ENCODE data around the gene TRIM67. TPM values are rescaled to one million over a fixed set of nuclear protein-coding genes. Genes with fewer than 3 reads are reported as not detected.

TRIM67 gene
- total and polyA plus RNA-seq, 7 experiments from 2014 or later: 0.02 TPM; not detected in 6

- intact Hi-C loops (cut with micrococcal nuclease): loop anchor here in 1 of 2 donors (5.0 kb wide), 2 partner anchors 178 to 903 kb away; no protein-coding TSS in a partner anchor
- no peaks in the 10 kb centered on the region for H3K36me3 ChIP-seq (ENCODE audit: control insufficient read depth in 2 of 3, insufficient read depth in 3 of 3, low read length in 3 of 3)
- ATAC-seq (no peak), DNase-seq (no peak)
- H3K27ac Mint-ChIP-seq: peak overlapping the region in 1 of 9 donors; percentile 75
- ChIA-PET CTCF (interaction anchor here (0.6 to 1.1 kb wide), 2 partner anchors 294 to 376 kb away, joined by 3 read pairs; no protein-coding TSS in a partner anchor), POLR2A (no interaction called here)
- peaks cover 4% of the 10 kb centered on the region in 2 donors for H3K4me1 ChIP-seq (ENCODE audit: control insufficient read depth in 2 of 2, insufficient read depth in 2 of 2, low read length in 2 of 2)
- no peak overlapping the region for H3K27ac ChIP-seq (ENCODE audit: low read depth, low read length)
- H3K27me3 ChIP-seq (ENCODE audit: control insufficient read depth in 2 of 2, insufficient read depth in 2 of 2, low read length in 2 of 2): no peaks in the 10 kb centered on the region
- H3K27me3 Mint-ChIP-seq: peaks cover 0 to 9% (median 0%) of the 10 kb centered on the region in 5 donors
- peak overlapping the region in 1 of 10 donors; percentile 20 for H3K4me3 Mint-ChIP-seq
- H3K4me3 ChIP-seq (ENCODE audit: low read length): no peak overlapping the region
- H3K9me3 Mint-ChIP-seq: no peaks in the 10 kb centered on the region
- H3K4me1 Mint-ChIP-seq: peaks cover 0 to 13% (median 9%) of the 10 kb centered on the region in 7 donors
- H3K36me3 Mint-ChIP-seq: no peaks in the 10 kb centered on the region
- no peaks in the 10 kb centered on the region for H3K9me3 ChIP-seq (ENCODE audit: control insufficient read depth in 2 of 3, low read length in 3 of 3)
Measured at GRCh38 chr1:231214918-231215680, 53.2 kb downstream of the TRIM67 start.

GRCh38 chr1:231215681-231216385 lies 54.0 kb downstream of the TRIM67 start:
- Histone ChIP-seq H3K36me3 (ENCODE audit: control insufficient read depth in 2 of 3, insufficient read depth in 3 of 3, low read length in 3 of 3) (no peaks in the 10 kb centered on the region), H3K27ac (ENCODE audit: low read depth, low read length) (no peak overlapping the region), H3K4me1 (ENCODE audit: control insufficient read depth in 2 of 2, insufficient read depth in 2 of 2, low read length in 2 of 2) (peaks cover 4% of the 10 kb centered on the region in 2 donors), H3K27me3 (ENCODE audit: control insufficient read depth in 2 of 2, insufficient read depth in 2 of 2, low read length in 2 of 2) (no peaks in the 10 kb centered on the region), H3K4me3 (ENCODE audit: low read length) (no peak overlapping the region), H3K9me3 (ENCODE audit: control insufficient read depth in 2 of 3, low read length in 3 of 3) (no peaks in the 10 kb centered on the region)
- ChIA-PET POLR2A (no interaction called here), CTCF (interaction anchor here (0.6 to 1.1 kb wide), 2 partner anchors 295 to 376 kb away, joined by 3 read pairs; no protein-coding TSS in a partner anchor)
- H3K27ac Mint-ChIP-seq: peak overlapping the region in 2 of 9 donors; percentile 22 to 50
- H3K27me3 Mint-ChIP-seq: peaks cover 0 to 9% (median 0%) of the 10 kb centered on the region in 5 donors
- peak overlapping the region in 1 of 10 donors; percentile 3 for H3K4me3 Mint-ChIP-seq
- no peak for DNase-seq
- no peaks in the 10 kb centered on the region for H3K9me3 Mint-ChIP-seq
- ATAC-seq: no peak
- intact Hi-C loops (cut with micrococcal nuclease): no loop called here
- H3K36me3 Mint-ChIP-seq: no peaks in the 10 kb centered on the region
- peaks cover 0 to 13% (median 9%) of the 10 kb centered on the region in 7 donors for H3K4me1 Mint-ChIP-seq

GRCh38 chr1:231216498-231216897 lies 54.6 kb downstream of the TRIM67 start:
- no peaks in the 10 kb centered on the region for H3K36me3 Mint-ChIP-seq
- H3K9me3 Mint-ChIP-seq: no peaks in the 10 kb centered on the region
- H3K4me3 Mint-ChIP-seq: no peak overlapping the region
- peaks cover 0 to 9% (median 4%) of the 10 kb centered on the region in 7 donors for H3K4me1 Mint-ChIP-seq
- DNase-seq (no peak), ATAC-seq (no peak)
- H3K27me3 ChIP-seq (ENCODE audit: control insufficient read depth in 2 of 2, insufficient read depth in 2 of 2, low read length in 2 of 2): no peaks in the 10 kb centered on the region
- no peak overlapping the region for H3K4me3 ChIP-seq (ENCODE audit: low read length)
- ChIA-PET CTCF (interaction anchor here (1.1 kb wide), 1 partner anchor 375 kb away, joined by 3 read pairs; no protein-coding TSS in a partner anchor), POLR2A (interaction anchor here (0.6 kb wide), 1 partner anchor 142 kb away, joined by 3 read pairs; no protein-coding TSS in a partner anchor)
- H3K27ac Mint-ChIP-seq: no peak overlapping the region
- no peaks in the 10 kb centered on the region for H3K36me3 ChIP-seq (ENCODE audit: control insufficient read depth in 2 of 3, insufficient read depth in 3 of 3, low read length in 3 of 3)
- H3K9me3 ChIP-seq (ENCODE audit: control insufficient read depth in 2 of 3, low read length in 3 of 3): no peaks in the 10 kb centered on the region
- peaks cover 0 to 9% (median 0%) of the 10 kb centered on the region in 5 donors for H3K27me3 Mint-ChIP-seq
- intact Hi-C loops (cut with micrococcal nuclease): no loop called here
- H3K4me1 ChIP-seq (ENCODE audit: control insufficient read depth in 2 of 2, insufficient read depth in 2 of 2, low read length in 2 of 2): no peaks in the 10 kb centered on the region
- H3K27ac ChIP-seq (ENCODE audit: low read depth, low read length): no peak overlapping the region

- Mint-ChIP-seq H3K9me3 (no peaks in the 10 kb centered on the region), H3K27ac (no peak overlapping the region), H3K27me3 (peaks cover 0 to 9% (median 0%) of the 10 kb centered on the region in 5 donors), H3K4me1 (peaks cover 0 to 6% (median 3%) of the 10 kb centered on the region in 7 donors), H3K4me3 (no peak overlapping the region), H3K36me3 (no peaks in the 10 kb centered on the region)
- no peak for DNase-seq
- CTCF ChIA-PET: no interaction called here
- POLR2A ChIA-PET: interaction anchor here (0.6 kb wide), 1 partner anchor 141 kb away, joined by 3 read pairs; no protein-coding TSS in a partner anchor
- no peak overlapping the region for H3K27ac ChIP-seq (ENCODE audit: low read depth, low read length)
- no peaks in the 10 kb centered on the region for H3K36me3 ChIP-seq (ENCODE audit: control insufficient read depth in 2 of 3, insufficient read depth in 3 of 3, low read length in 3 of 3)
- intact Hi-C loops (cut with micrococcal nuclease): no loop called here
- ATAC-seq: no peak
- no peaks in the 10 kb centered on the region for H3K4me1 ChIP-seq (ENCODE audit: control insufficient read depth in 2 of 2, insufficient read depth in 2 of 2, low read length in 2 of 2)
- no peak overlapping the region for H3K4me3 ChIP-seq (ENCODE audit: low read length)
- H3K27me3 ChIP-seq (ENCODE audit: control insufficient read depth in 2 of 2, insufficient read depth in 2 of 2, low read length in 2 of 2): no peaks in the 10 kb centered on the region
- no peaks in the 10 kb centered on the region for H3K9me3 ChIP-seq (ENCODE audit: control insufficient read depth in 2 of 3, low read length in 3 of 3)
Measured at GRCh38 chr1:231217056-231217455, 55.2 kb downstream of the TRIM67 start.

- no peaks in the 10 kb centered on the region for H3K4me1 ChIP-seq (ENCODE audit: control insufficient read depth in 2 of 2, insufficient read depth in 2 of 2, low read length in 2 of 2)
- peaks cover 0 to 6% (median 3%) of the 10 kb centered on the region in 7 donors for H3K4me1 Mint-ChIP-seq
- no peaks in the 10 kb centered on the region for H3K9me3 ChIP-seq (ENCODE audit: control insufficient read depth in 2 of 3, low read length in 3 of 3)
- ChIA-PET CTCF (no interaction called here), POLR2A (interaction anchor here (0.6 to 0.8 kb wide), 2 partner anchors 17 to 243 kb away, joined by 3 read pairs; no protein-coding TSS in a partner anchor)
- no peak for ATAC-seq
- no peak for DNase-seq
- no peak overlapping the region for H3K4me3 ChIP-seq (ENCODE audit: low read length)
- H3K27me3 ChIP-seq (ENCODE audit: control insufficient read depth in 2 of 2, insufficient read depth in 2 of 2, low read length in 2 of 2): no peaks in the 10 kb centered on the region
- no peak overlapping the region for H3K27ac ChIP-seq (ENCODE audit: low read depth, low read length)
- no peaks in the 10 kb centered on the region for H3K36me3 ChIP-seq (ENCODE audit: control insufficient read depth in 2 of 3, insufficient read depth in 3 of 3, low read length in 3 of 3)
- H3K9me3 Mint-ChIP-seq: no peaks in the 10 kb centered on the region
- peak overlapping the region in 1 of 9 donors; percentile 84 for H3K27ac Mint-ChIP-seq
- no peak overlapping the region for H3K4me3 Mint-ChIP-seq
- intact Hi-C loops (cut with micrococcal nuclease): no loop called here
- peaks cover 0 to 4% (median 2%) of the 10 kb centered on the region in 5 donors for H3K36me3 Mint-ChIP-seq
- H3K27me3 Mint-ChIP-seq: peaks cover 0 to 9% (median 0%) of the 10 kb centered on the region in 5 donors
Measured at GRCh38 chr1:231218078-231218477, 56.2 kb downstream of the TRIM67 start.

- Mint-ChIP-seq H3K27me3 (peaks cover 0 to 4% (median 0%) of the 10 kb centered on the region in 5 donors), H3K27ac (no peak overlapping the region), H3K4me3 (no peak overlapping the region), H3K9me3 (no peaks in the 10 kb centered on the region), H3K4me1 (peaks cover 0 to 7% (median 4%) of the 10 kb centered on the region in 7 donors), H3K36me3 (peaks cover 0 to 11% (median 6%) of the 10 kb centered on the region in 5 donors)
- DNase-seq: no peak
- ATAC-seq: no peak
- intact Hi-C loops (cut with micrococcal nuclease): no loop called here
- Histone ChIP-seq H3K27ac (ENCODE audit: low read depth, low read length) (no peak overlapping the region), H3K4me3 (ENCODE audit: low read length) (no peak overlapping the region), H3K9me3 (ENCODE audit: control insufficient read depth in 2 of 3, low read length in 3 of 3) (no peaks in the 10 kb centered on the region), H3K36me3 (ENCODE audit: control insufficient read depth in 2 of 3, insufficient read depth in 3 of 3, low read length in 3 of 3) (peaks cover under 1 to 15% (median 2%) of the 10 kb centered on the region in 3 experiments), H3K27me3 (ENCODE audit: control insufficient read depth in 2 of 2, insufficient read depth in 2 of 2, low read length in 2 of 2) (no peaks in the 10 kb centered on the region), H3K4me1 (ENCODE audit: control insufficient read depth in 2 of 2, insufficient read depth in 2 of 2, low read length in 2 of 2) (no peaks in the 10 kb centered on the region)
- CTCF ChIA-PET: no interaction called here
- POLR2A ChIA-PET: interaction anchor here (0.5 kb wide), 2 partner anchors 55 to 116 kb away, joined by 3 read pairs; no protein-coding TSS in a partner anchor
Measured at GRCh38 chr1:231219422-231220401, 57.9 kb downstream of the TRIM67 start.
